Activated CD8-positive, alpha-beta memory T cell treated with anti-CD3 and anti-CD28 coated beads for 4 hours (primary cell): ENCODE measurements around the gene RAF1.
"Not testable (repeated sequence)": the region's sequence is repeated elsewhere in the genome, so short reads cannot be mapped to it uniquely, and the experiment has no call there.

Source experiments
- DNase-seq, 2 donors: peaks; one replicate each; pipeline ENCODE4 v3.0.0-alpha.2; 2020; ENCODE audit warnings: low read depth in 2 of 2

RAF1 gene

GRCh38 chr3:12640853-12641252 lies 23.1 kb downstream of the RAF1 start:
- DNase-seq = not testable (repeated sequence)

GRCh38 chr3:12638105-12638504 lies 25.8 kb downstream of the RAF1 start:
- no peak for DNase-seq

- no peak for DNase-seq
Observed at GRCh38 chr3:12633108-12633507, 30.8 kb downstream of the RAF1 start.

- DNase-seq = no peak
Observed at GRCh38 chr3:12632523-12632922, 31.4 kb downstream of the RAF1 start.

GRCh38 chr3:12630843-12631242 lies 33.1 kb downstream of the RAF1 start:
- not testable (repeated sequence) for DNase-seq

- no peak for DNase-seq
Observed at GRCh38 chr3:12630292-12630691, 33.6 kb downstream of the RAF1 start.

GRCh38 chr3:12629560-12629959 lies 34.4 kb downstream of the RAF1 start:
- DNase-seq = no peak

- DNase-seq = no peak
Observed at GRCh38 chr3:12628813-12629212, 35.1 kb downstream of the RAF1 start.

- DNase-seq = no peak
Observed at GRCh38 chr3:12627370-12627769, 36.5 kb downstream of the RAF1 start.

- not testable (repeated sequence) for DNase-seq
Observed at GRCh38 chr3:12624964-12625363, 39.0 kb downstream of the RAF1 start.

GRCh38 chr3:12624056-12624455 lies 39.9 kb downstream of the RAF1 start:
- DNase-seq = no peak

GRCh38 chr3:12622335-12622734 lies 41.6 kb downstream of the RAF1 start:
- no peak for DNase-seq

- no peak for DNase-seq
Observed at GRCh38 chr3:12620729-12621128, 43.2 kb downstream of the RAF1 start.

- DNase-seq = no peak
Observed at GRCh38 chr3:12620305-12620704, 43.6 kb downstream of the RAF1 start.

GRCh38 chr3:12618426-12618825 lies 45.5 kb downstream of the RAF1 start:
- no peak for DNase-seq

- DNase-seq = no peak
Observed at GRCh38 chr3:12615266-12615665, 48.7 kb downstream of the RAF1 start.

GRCh38 chr3:12613250-12613649 lies 50.7 kb downstream of the RAF1 start:
- no peak for DNase-seq

- no peak for DNase-seq
Observed at GRCh38 chr3:12612514-12613226, 51.2 kb downstream of the RAF1 start.

- DNase-seq = no peak
Observed at GRCh38 chr3:12611117-12611516, 52.8 kb downstream of the RAF1 start.

- no peak for DNase-seq
Observed at GRCh38 chr3:12608376-12608775, 55.5 kb downstream of the RAF1 start.

- DNase-seq = no peak
Observed at GRCh38 chr3:12603969-12604368, 59.9 kb downstream of the RAF1 start.

GRCh38 chr3:12601072-12601471 lies 62.8 kb downstream of the RAF1 start:
- DNase-seq = no peak

GRCh38 chr3:12598890-12599289 lies 65.0 kb downstream of the RAF1 start:
- DNase-seq = no peak

GRCh38 chr3:12593473-12593872 lies 70.4 kb downstream of the RAF1 start:
- no peak for DNase-seq
